ENCODE data around the gene ANTXR1. TPM values are rescaled to one million over a fixed set of nuclear protein-coding genes. Genes with fewer than 3 reads are reported as not detected.

ANTXR1 gene
- total and polyA plus RNA-seq, 2 donors from 2014 or later: 7.0 to 42.6 TPM

- H3K36me3 ChIP-seq (ENCODE audit: control insufficient read depth in 2 of 3, insufficient read depth in 3 of 3, low read length in 3 of 3): no peaks in the 10 kb centered on the region
- FAIRE-seq (no peak), DNase-seq (no peak)
- no peak for TF ChIP-seq CTCF (IDR thresholded peaks at IDR 0.05; ENCODE audit: borderline replicate concordance, extremely low read depth, insufficient read depth)
- H3K27ac ChIP-seq (ENCODE audit: low read depth in 2 of 2, low read length in 2 of 2): no peak overlapping the region
- H3K27me3 ChIP-seq (ENCODE audit: control insufficient read depth, insufficient read depth, low read length): no peaks in the 10 kb centered on the region
- intact Hi-C loops (cut with DNase I): no loop called here
- H3K4me1 ChIP-seq (ENCODE audit: control insufficient read depth in 2 of 3, insufficient read depth in 2 of 3, low read depth in 1 of 3, low read length in 3 of 3): no peaks in the 10 kb centered on the region
- H3K4me3 ChIP-seq (ENCODE audit: low read length in 3 of 3): no peak overlapping the region
- H3K9ac ChIP-seq (ENCODE audit: low read length in 3 of 3): no peak overlapping the region
- H3K9me3 ChIP-seq (ENCODE audit: control insufficient read depth in 2 of 3, insufficient read depth in 1 of 3, low read length in 3 of 3): no peaks in the 10 kb centered on the region
These were observed 23.9 kb upstream of the ANTXR1 start for GRCh38 chr2:68989035-68989434.

GRCh38 chr2:68992341-68992740, 20.6 kb upstream of the ANTXR1 start:
- DNase-seq: no peak
- no peak overlapping the region for H3K4me3 ChIP-seq (ENCODE audit: low read length in 3 of 3)
- no peaks in the 10 kb centered on the region for H3K9me3 ChIP-seq (ENCODE audit: control insufficient read depth in 2 of 3, insufficient read depth in 1 of 3, low read length in 3 of 3)
- intact Hi-C loops (cut with DNase I): no loop called here
- no peak for TF ChIP-seq CTCF (IDR thresholded peaks at IDR 0.05; ENCODE audit: borderline replicate concordance, extremely low read depth, insufficient read depth)
- H3K27ac ChIP-seq (ENCODE audit: low read depth in 2 of 2, low read length in 2 of 2): no peak overlapping the region
- H3K4me1 ChIP-seq (ENCODE audit: control insufficient read depth in 2 of 3, insufficient read depth in 2 of 3, low read depth in 1 of 3, low read length in 3 of 3): no peaks in the 10 kb centered on the region
- no peak for FAIRE-seq
- H3K36me3 ChIP-seq (ENCODE audit: control insufficient read depth in 2 of 3, insufficient read depth in 3 of 3, low read length in 3 of 3): no peaks in the 10 kb centered on the region
- no peaks in the 10 kb centered on the region for H3K27me3 ChIP-seq (ENCODE audit: control insufficient read depth, insufficient read depth, low read length)
- no peak overlapping the region for H3K9ac ChIP-seq (ENCODE audit: low read length in 3 of 3)

GRCh38 chr2:68992933-68993332, 20.0 kb upstream of the ANTXR1 start:
- H3K27me3 ChIP-seq (ENCODE audit: control insufficient read depth, insufficient read depth, low read length): no peaks in the 10 kb centered on the region
- no peak for FAIRE-seq
- no peak for DNase-seq
- H3K36me3 ChIP-seq (ENCODE audit: control insufficient read depth in 2 of 3, insufficient read depth in 3 of 3, low read length in 3 of 3): no peaks in the 10 kb centered on the region
- H3K4me3 ChIP-seq (ENCODE audit: low read length in 3 of 3): no peak overlapping the region
- H3K27ac ChIP-seq (ENCODE audit: low read depth in 2 of 2, low read length in 2 of 2): no peak overlapping the region
- no peak for TF ChIP-seq CTCF (IDR thresholded peaks at IDR 0.05; ENCODE audit: borderline replicate concordance, extremely low read depth, insufficient read depth)
- H3K9ac ChIP-seq (ENCODE audit: low read length in 3 of 3): no peak overlapping the region
- no peaks in the 10 kb centered on the region for H3K4me1 ChIP-seq (ENCODE audit: control insufficient read depth in 2 of 3, insufficient read depth in 2 of 3, low read depth in 1 of 3, low read length in 3 of 3)
- no peaks in the 10 kb centered on the region for H3K9me3 ChIP-seq (ENCODE audit: control insufficient read depth in 2 of 3, insufficient read depth in 1 of 3, low read length in 3 of 3)
- intact Hi-C loops (cut with DNase I): no loop called here

DNA sequence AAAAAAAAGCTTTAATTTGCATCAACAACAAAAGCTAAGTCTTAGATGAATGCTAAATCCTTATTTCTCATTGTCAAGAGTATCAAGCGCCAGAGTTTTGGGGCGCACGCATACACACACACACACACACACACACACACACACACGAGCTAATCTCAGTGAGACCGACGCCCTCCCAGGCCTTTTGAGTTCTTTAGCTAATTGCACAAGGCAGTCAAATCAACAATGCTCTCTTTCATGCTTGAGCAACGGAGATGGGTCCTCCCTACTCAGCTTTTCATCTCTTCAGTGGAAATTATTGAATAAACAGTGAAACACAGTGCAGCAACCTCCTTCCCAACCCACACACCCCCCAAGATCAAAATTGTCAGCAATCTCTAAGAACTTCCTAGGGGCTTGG, 19.3 kb upstream of the ANTXR1 start:
- FAIRE-seq (no peak), DNase-seq (no peak)
- no peaks in the 10 kb centered on the region for H3K4me1 ChIP-seq (ENCODE audit: control insufficient read depth in 2 of 3, insufficient read depth in 2 of 3, low read depth in 1 of 3, low read length in 3 of 3)
- TF ChIP-seq CTCF (IDR thresholded peaks at IDR 0.05; ENCODE audit: borderline replicate concordance, extremely low read depth, insufficient read depth): no peak
- intact Hi-C loops (cut with DNase I): no loop called here
- no peak overlapping the region for H3K4me3 ChIP-seq (ENCODE audit: low read length in 3 of 3)
- no peaks in the 10 kb centered on the region for H3K36me3 ChIP-seq (ENCODE audit: control insufficient read depth in 2 of 3, insufficient read depth in 3 of 3, low read length in 3 of 3)
- no peak overlapping the region for H3K27ac ChIP-seq (ENCODE audit: low read depth in 2 of 2, low read length in 2 of 2)
- H3K27me3 ChIP-seq (ENCODE audit: control insufficient read depth, insufficient read depth, low read length): no peaks in the 10 kb centered on the region
- H3K9me3 ChIP-seq (ENCODE audit: control insufficient read depth in 2 of 3, insufficient read depth in 1 of 3, low read length in 3 of 3): no peaks in the 10 kb centered on the region
- no peak overlapping the region for H3K9ac ChIP-seq (ENCODE audit: low read length in 3 of 3)
